ENCODE results near the gene CCL13.
"Not testable (repeated sequence)": the region's sequence is repeated elsewhere in the genome, so short reads cannot be mapped to it uniquely, and the experiment has no call there.

Gene CCL13

DNA sequence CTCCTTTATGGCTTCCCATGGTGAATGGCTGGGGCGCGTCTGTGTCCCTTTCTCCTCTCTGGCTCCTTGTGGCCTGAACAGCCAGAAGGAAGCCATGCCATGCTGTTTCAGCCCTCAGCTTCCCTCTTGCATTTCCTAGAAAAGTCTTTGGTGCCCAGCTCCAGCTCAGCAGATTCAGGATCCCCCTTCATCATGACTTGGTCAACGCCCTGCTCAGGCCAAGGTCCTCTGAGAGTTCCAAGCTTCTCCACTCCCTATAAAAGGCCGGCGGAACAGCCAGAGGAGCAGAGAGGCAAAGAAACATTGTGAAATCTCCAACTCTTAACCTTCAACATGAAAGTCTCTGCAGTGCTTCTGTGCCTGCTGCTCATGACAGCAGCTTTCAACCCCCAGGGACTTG lies at the start of gene CCL13:
CCL13 (plus strand) TSS at position 287 of the 400 bp plus-strand sequence; CDS start at position 334, 47 bp downstream.
- no peak for DNase-seq

DNA sequence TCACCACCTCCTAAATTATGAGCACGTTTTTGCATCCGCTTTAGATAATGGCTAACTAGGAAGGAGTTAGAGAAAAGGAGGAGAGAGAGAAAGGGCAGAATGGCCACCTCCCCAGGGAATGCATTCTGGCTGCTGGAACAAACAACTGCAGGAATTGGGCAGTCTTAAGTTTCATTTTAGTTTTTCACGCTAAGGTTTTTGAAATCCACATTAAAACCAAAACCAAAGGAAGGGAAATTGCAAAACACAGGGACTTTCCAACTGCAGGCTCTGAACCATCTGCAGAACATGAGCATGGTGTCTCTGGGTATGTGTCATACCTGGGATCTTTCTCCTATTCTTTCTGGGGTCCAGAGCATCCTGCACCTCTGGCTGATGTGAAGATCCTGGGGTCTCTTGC lies 49.2 kb upstream of the CCL13 start:
- no peak for DNase-seq

DNA sequence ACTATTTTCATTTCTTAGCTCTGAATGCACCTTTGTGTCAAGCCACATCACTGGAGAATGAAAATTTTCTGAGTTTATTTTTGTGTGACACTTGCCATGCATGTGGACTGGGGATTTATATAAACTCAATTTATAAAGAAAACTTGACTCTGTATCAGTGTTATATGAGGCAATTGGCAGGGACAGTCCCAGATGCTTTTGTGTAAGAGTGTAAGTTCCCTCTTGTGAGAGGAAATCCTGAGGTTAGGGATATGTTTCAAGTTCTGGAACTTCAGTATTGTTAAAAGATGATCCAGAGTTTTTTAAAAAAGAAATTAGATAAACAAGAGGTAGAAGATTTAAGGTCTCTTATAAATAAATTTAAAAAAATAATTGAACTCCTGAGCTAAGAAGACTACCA lies 47.9 kb upstream of the CCL13 start:
- no peak for DNase-seq

DNA sequence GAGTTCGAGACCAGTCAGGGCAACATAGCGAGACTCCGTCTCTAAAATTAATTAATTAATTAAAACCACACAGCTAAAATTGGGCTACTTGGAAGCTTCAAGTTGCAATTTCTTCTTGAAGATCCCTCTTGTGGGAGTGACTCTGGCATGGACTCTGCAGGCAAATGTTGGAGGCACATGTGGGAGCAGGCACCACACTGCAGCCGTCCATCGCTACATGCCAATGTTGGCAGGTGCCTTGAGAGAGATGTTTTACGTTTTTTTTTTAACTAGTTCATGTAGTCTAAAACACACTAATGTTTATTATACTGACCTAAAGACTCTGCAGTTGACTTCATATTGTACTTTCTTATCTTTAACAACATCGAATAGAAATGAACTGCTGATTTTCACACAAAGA lies 45.0 kb upstream of the CCL13 start:
- no peak for DNase-seq

DNA sequence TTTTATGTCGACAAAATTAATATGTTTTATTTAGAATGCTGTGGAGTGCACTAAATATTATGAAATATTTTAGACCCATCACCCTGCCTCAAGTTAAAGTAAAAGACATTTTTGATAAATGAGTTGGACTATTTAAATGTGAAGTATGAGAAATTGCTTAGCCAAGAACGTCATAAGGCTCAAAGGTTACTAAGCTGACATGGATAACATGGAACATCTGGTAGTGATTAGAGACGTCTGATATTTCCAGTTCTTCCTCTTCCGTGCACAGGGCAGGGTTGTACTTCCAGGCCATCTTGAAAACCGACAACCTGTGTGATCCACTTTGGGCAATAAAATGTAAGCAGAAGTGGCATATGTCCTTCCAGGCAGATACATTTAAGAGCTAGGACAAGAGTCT lies 44.2 kb upstream of the CCL13 start:
- DNase-seq = no peak

DNA sequence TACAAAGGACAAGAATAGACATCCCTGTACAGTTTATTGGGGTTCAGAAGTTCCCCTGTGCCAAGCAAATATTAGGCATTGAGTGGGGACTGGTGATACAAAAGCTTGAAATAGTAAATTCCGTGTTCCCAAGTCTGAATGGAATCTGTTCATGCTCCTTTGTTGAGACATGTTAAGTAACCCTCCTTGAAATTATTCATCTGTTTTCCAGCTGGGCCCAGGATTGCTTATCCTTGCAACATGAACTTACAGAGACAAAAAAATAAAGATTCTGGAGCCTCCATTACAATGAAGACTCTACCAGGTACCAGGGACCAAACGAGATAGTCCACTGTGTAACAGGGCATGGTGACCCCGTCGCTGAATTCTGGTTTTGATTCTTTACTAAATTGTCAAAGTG lies 43.1 kb upstream of the CCL13 start:
- no peak for DNase-seq

DNA sequence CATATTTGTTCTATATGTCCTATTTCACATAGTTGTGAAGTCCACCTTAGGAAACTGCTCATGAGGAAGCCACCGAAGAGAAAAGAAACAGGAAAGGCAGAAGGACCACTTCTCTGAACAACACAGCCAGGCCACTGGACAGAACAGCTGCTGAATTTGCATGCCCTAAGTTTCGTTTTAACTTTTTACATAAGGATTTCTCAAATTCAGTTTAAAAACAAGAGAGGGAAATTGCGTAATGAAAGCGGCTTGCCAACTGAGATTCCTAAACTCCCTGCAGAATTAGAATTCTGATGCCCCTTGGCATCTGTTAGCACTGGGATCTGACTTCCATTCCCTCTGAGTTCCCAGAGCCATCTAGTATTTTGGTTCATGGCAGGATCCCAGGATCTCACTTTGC lies 42.0 kb upstream of the CCL13 start:
- no peak for DNase-seq

DNA sequence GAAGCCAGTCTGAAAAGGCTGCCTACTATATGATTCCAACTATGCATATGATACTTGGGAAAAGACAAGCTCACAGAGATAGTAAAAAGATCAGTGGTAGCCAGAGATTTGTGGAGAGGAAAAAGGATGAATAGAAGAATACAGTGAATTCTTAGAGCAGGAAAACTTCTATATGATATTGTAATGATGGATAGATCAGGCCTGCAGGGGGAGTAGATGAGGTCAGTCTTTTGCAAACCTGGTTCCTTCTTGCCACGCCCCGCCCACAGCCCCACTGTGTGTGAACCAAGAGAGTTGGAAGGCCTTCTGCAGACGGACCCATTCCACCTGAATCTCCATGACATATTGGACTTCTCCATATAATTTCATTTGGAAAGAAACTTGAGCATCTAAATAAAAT lies 37.8 kb upstream of the CCL13 start:
- peak; percentile 3 for DNase-seq

DNA sequence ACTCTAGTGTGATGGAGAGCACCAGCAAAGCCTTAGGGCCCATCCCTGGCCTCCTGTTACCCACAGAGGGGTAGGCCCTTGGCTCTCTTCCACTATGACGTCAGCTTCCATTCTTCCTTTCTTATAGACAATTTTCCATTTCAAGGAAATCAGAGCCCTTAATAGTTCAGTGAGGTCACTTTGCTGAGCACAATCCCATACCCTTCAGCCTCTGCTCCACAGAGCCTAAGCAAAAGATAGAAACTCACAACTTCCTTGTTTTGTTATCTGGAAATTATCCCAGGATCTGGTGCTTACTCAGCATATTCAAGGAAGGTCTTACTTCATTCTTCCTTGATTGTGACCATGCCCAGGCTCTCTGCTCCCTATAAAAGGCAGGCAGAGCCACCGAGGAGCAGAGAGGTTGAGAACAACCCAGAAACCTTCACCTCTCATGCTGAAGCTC lies 37.2 kb upstream of the CCL13 start, which contains the start of gene CCL8:
CCL8 (plus strand) TSS at position 397 of the 445 bp plus-strand sequence. CDS start 67 bp downstream, outside the sequence.
- DNase-seq = no peak

DNA sequence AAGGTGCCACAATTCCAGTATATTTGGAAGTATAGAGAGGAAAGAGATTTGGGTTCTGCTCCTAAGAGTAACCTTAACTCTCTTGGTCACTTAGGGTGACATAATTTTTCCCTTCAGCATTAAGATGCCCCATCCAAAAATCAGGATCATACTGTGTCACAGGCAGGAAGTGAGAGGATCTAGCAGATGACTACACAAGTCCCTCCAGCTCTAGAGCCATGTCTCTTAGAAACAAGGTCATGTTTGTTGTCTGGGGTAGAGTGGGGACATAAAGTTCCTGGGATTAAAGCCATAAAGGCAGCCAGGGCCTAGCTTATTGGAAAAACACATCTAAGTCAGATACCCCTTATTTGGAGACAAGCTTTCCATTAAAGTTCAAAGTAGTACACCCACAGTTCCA lies 34.3 kb upstream of the CCL13 start:
- DNase-seq = no peak

DNA sequence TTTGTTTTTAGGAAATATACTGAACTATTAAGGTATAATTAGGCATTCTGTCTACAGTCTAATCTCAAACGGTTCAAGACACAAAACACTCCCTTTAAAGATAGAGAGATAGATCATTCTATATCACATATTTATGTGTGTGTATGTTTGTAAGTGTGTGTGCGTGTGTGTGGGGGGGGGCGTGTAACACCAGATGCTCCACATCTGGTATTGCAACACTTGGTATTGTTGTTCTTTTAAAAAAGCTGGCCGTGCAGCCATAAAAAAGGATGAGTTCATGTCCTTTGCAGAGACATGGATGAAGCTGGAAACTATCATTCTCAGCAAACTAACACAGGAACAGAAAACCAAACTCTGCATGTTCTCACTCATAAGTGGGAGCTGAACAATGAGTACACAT lies 28.7 kb upstream of the CCL13 start:
- not testable (repeated sequence) for DNase-seq

DNA sequence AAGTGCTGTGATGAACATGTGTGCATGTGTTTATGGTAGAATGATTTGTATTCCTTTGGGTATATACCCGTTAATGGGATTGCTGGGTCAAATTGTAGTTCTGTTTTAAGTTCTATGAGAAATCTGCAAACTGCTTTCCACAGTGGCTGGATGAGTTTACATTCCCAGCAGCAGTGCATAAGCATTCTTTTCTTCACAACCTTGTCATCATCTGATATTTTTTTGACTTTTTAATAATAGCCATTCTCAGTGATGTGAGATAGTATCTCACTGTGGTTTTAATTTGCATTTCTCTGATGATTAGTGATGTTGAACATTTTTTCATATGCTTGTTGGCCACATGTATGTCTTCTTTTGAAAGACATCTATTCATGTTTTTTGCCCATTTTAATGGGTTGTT lies 18.6 kb upstream of the CCL13 start:
- DNase-seq = no peak

DNA sequence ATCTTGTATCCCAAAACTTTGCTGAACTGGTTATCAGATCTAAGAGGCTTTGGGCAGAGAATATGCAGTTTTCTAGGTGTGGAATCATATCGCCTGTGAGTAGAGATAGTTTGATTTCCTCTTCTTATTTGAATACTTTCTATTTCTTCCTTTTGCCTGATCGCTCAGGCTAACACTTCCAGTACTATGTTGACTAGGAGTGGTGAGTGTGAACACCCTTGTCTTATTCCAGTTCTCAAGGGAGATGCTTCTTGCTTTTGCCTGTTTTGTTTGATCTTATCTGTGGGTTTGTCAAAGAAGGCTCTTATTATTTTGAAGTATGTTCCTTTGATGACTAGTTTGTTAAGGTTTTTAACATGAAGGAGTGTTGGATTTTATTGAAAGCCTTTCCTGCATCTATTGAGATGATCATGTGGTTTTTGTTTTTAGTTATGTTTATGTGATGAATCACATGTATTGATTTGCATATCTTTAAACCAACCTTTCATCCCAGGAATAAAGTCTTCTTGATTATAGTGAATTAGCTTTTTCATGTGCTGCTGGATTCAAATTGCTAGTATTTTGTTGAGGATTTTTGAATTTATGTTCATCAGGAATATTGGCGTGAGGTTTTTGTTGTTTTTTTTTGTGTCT lies 17.0 kb upstream of the CCL13 start:
- no peak for DNase-seq

DNA sequence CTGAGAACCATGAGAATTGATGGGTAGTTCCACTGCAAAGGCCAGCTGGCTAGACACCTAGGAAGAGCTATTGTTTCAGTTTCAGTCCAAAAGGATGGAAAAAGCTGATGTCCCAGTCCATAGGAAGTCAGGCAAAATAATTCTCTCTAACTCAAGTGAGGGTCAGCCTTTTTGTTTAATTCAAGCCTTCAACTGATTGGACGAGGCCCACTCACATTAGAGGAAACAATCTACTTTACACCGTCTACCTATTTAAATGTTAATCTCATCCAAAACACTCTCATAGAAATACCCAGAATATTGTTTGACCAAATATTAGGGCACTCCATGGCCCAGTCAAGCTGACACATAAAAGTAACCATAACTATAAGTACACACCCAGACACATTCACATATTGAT lies 14.4 kb upstream of the CCL13 start:
- no peak for DNase-seq

DNA sequence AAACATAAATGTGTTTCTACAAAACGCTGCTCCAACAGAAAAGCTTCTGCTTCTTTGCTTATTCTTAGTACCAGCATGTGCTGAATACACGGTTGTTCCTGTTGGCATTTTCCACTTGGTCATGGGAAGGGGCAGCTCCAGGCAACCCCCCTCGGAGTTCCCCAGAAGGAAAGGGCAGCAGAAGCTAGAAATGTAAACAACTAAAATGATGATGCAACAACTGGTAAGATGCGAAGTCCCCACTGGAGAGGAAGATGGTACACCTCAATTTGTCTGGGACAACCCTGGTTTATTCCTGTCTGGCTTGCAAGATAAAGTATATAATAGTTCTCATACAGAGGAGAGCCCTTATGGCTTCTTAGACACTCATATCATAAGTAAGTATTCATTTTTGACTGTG lies 9.2 kb upstream of the CCL13 start:
- DNase-seq = no peak

DNA sequence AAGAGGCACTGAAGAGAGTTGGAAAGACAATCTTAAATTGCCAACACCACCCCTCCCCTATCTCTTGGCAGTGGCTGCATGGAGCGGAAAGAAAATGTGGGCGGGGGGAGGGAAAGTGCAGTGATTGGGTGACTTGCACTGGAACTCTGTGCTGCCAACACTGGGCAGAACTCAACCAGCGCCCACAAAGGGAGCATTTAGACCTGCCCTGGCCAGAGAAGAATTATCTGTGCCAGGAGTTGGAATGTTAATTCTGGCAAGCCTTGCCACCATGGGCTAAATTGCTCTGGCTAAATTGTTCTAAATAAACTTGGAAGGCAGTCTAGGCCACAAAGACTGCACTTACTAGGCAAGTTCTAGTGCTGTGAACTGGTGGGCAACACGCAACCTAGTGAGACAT lies 6.5 kb upstream of the CCL13 start:
- no peak for DNase-seq

DNA sequence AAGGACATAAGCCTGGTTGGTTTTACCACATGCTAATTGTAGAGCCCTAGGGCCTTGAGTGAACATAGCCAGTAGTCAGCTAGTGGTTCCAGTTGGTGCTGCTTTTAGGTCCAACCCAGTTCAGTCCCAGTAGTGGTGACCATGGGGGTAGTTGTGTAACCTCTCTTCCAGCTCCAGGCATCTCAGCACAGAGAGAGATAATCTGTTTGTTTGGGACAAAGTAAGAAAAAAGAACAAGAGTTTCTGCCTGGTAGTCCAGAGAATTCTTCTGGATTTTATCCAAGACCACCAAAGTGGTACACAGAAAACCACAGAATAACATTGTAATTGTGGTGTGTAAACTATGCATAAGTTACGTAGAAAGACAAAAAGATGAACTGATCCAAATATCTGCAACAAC lies 5.2 kb upstream of the CCL13 start:
- DNase-seq = no peak

DNA sequence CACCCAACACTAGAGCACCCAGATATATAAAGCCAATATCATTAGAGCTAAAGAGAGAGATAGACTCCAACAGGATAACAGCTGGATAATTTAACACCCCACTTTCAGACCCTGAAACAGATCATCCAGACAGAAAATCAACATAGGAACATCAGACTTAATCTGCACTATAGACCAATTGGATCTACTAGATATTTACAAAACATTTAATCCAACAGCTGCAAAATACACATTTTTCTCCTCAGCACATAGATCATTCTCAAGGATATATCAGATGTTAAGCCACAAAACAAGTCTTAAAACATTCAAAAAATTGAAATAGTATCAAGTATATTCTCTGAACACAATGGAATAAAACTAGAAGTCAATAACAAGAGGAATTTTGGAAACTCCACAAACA lies 4.1 kb upstream of the CCL13 start:
- no peak for DNase-seq

DNA sequence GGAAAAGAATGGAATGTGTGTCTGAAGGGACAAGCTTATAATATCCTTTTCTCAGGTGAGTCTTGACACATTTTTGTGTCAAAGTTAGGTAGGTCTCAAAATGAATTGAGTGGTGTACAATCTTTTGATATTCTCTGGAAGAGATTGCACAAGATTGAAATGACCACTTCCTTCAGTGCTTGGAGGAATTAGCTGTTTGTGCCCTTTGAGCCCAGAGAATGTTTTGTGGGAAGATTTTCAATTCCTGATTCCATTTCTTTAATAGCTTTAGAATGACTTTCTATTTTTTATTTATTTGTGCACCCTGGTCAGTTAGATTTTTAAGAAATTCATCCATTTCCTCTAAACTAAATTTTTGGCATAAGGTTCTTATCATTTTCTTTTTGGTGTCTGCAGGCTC lies 1.6 kb upstream of the CCL13 start:
- no peak for DNase-seq

DNA sequence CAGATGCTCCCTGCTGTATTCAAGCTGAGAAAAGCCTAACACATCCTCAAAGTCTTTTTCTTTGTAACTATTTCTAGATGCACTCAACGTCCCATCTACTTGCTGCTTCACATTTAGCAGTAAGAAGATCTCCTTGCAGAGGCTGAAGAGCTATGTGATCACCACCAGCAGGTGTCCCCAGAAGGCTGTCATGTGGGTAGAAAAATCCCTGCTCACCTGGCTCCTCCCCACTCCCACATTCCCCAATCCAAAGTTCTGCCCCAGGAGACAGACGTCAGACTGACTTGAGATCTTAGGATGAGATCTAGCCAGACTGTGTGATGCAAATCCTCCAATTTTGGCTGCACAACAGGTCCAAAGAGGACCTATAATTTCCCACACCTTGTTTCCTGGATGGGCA lies 1.1 kb downstream of the CCL13 start:
- DNase-seq = no peak

DNA sequence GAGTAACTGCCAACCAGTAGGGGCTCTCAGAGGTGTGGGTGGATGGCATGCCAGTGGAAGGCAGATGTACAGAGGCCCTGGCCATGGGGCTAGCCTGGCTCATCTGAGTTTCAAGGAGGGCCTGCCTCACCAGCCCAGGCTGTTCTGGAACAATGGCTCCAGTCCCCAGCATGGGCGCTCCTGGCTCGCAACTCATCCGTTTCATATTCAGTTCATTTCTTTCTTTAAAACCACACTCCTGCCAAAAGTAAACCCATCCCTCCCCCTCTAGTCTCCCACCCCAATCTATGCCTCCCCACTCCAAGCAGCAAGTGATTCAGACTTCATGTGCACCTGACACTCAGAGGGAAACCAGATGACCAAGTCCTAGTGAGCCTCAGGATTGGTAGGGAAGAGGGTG lies 2.4 kb downstream of the CCL13 start:
- no peak for DNase-seq

DNA sequence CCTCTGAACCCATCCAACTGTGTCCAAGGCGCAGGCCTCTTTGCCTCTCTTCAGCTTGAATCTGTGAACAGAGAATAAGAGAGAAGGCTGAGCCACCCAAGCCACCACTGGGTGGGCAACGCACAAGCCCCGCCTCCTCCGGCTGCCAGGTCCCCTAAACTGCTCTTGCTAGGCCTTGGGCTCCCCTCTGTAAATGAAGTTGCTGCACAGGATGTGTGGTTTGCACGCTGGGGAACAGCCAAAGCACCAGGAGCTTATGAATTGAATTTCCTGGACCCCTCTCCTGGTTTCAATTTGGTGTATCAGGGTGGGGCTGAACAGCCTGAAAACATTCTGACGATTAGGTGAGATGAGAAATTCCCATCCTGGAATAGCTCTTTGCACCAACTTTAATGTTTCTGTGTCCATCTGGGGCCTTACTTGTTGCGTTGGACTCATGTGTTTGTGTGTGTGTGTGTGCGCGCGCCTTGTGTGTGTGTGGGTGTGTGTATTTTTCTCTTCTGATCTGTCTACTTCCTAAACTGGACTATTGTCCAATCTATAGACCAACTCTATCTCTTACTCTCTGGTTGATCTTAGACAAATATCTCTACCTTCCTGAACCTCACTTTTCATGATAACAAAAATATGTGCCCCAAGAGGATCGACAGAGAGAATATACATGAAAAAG lies 4.5 kb downstream of the CCL13 start:
- no peak for DNase-seq

DNA sequence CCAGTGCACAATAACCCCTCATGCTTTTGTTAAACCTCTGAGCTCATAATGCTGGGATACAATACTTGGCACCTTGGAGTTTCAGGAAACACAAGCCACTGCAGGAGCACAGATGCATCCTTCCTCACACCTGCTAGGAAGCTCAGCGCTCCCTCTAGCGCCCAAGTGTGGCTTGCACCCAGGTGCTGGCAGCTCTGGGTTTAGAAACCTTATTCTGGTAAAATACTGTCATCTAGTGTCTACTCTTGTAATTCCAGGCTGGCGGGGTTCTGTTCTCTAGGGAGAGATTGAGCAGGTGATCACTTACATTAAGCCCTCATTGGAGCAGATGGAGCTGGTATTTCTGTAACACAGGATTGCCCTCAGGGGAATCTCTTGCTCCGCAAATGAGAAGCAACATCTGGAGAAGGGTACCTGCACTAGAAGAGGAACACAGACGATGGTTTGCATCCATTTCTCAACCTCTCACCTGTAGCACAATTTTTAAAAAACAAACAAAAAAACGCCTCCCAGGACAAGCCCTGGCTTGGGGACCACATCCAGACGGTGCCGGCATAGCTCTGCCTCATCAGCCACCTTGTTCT lies 5.3 kb downstream of the CCL13 start:
- peak; percentile 85 for DNase-seq

DNA sequence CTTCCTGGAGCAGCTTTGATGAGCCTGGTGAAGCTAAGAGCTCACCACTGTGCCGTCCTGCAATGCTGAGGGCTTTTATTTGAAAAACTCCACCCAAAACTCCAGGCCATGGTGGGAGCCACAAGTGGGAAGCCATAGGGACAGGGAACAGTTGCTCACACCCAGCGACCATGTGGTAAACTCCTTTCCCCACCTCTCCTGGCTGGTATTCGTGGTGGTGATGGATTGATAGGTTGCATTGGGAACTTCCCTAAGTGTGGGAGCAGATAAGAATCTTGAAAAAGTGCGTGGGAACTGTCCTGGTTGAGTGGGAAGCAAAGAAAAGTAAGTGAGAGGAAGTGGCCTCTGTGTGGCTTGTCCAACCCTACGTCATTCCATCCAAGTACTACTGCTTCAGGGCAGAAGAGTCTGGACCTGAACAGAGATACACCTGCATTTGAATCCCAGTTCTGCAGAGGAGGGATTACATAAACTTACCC lies 6.9 kb downstream of the CCL13 start, which contains the start of gene CCL1:
CCL1 (minus strand) TSS at position 51 of the 479 bp plus-strand sequence. CDS start 72 bp downstream, outside the sequence.
- no peak for DNase-seq
